H1 (cell line): ENCODE results near the gene MUC2. TPM values are rescaled to one million over a fixed set of nuclear protein-coding genes. Genes with fewer than 3 reads are reported as not detected.

Source experiments
- CTCF ChIA-PET: fragments of 300-600 bp; sonication (Branson Sonifier 250); formaldehyde crosslinking; loops from one replicate; lab custom pipeline; 2021; ENCODE audit not compliant: partially characterized antibody; lab: Charles Lee
- POLR2A ChIA-PET: fragments of 300-600 bp; sonication (Branson Sonifier 250); formaldehyde crosslinking; loops from one replicate; lab custom pipeline; 2021; ENCODE audit warnings: inconsistent platforms; ENCODE audit not compliant: partially characterized antibody; lab: Charles Lee
- DNase-seq, 2 experiments: peaks; one replicate each; pipeline versions ENCODE4 v3.0.0 to v3.0.0-alpha.2; 2010 to 2022; ENCODE audit warnings: low spot score in 2 of 2, low read depth in 1 of 2, mixed read lengths in 1 of 2
- FAIRE-seq: peaks from 2 replicates; lab custom pipeline; 2011; peaks lifted over from hg19 to GRCh38; lab: Jason Lieb, UNC
- H2AFZ ChIP-seq: 2 replicates; pipeline ENCODE4 v1.8.1; 2012; ENCODE audit warnings: low read length, inconsistent platforms
- H2AK5ac ChIP-seq: 2 replicates; pipeline ENCODE4 v1.6.1; 2013; ENCODE audit warnings: low read depth, low read length
- H2BK120ac ChIP-seq: replicated peaks from 2 replicates; pipeline ENCODE3; 2013; ENCODE audit warnings: low read depth, low read length, inconsistent platforms
- H2BK12ac ChIP-seq: 2 replicates; pipeline ENCODE4 v1.6.1; 2013; ENCODE audit warnings: low read depth, low read length
- H2BK15ac ChIP-seq: 2 replicates; pipeline ENCODE4 v1.6.1; 2013; ENCODE audit warnings: low read length
- H2BK20ac ChIP-seq: 2 replicates; pipeline ENCODE4 v1.6.1; 2013; ENCODE audit warnings: low read length
- H2BK5ac ChIP-seq: 2 replicates; pipeline ENCODE4 v1.6.1; 2013; ENCODE audit warnings: low read depth, low read length
- H3K14ac ChIP-seq: 2 replicates; pipeline ENCODE4 v1.6.1; 2013; ENCODE audit warnings: inconsistent platforms; ENCODE audit not compliant: insufficient read length
- H3K18ac ChIP-seq: 2 replicates; pipeline ENCODE4 v1.6.1; 2013; ENCODE audit warnings: low read length; ENCODE audit errors: extremely low read depth
- H3K23ac ChIP-seq: 2 replicates; pipeline ENCODE4 v1.6.1; 2013; ENCODE audit warnings: inconsistent platforms; ENCODE audit not compliant: insufficient read length
- H3K23me2 ChIP-seq: 2 replicates; pipeline ENCODE4 v1.6.1; 2013; ENCODE audit warnings: low read depth, low read length
- H3K27ac ChIP-seq: 2 replicates; pipeline ENCODE4 v1.6.1; 2011; ENCODE audit warnings: low read depth, low read length, inconsistent platforms
- H3K27me3 ChIP-seq, 4 experiments: replicated peaks in 1 of 4; 1 replicate in 1 of 4; 2 replicates in 3 of 4; pipeline versions ENCODE4 v1.6.1 to v1.8.1; 2011 to 2013; ENCODE audit warnings: low read length in 3 of 4, mild to moderate bottlenecking in 3 of 4, inconsistent platforms in 2 of 4, mixed read lengths in 2 of 4, moderate library complexity in 1 of 4; ENCODE audit not compliant: control insufficient read depth in 3 of 4, insufficient read depth in 3 of 4; ENCODE audit errors: extremely low read depth in 1 of 4
- H3K36me3 ChIP-seq, 4 experiments: 2 replicates each; pipeline versions ENCODE4 v1.6.1 to v1.8.1; 2011 to 2013; ENCODE audit warnings: mild to moderate bottlenecking in 4 of 4, low read length in 3 of 4, moderate library complexity in 2 of 4, control low read depth in 1 of 4, inconsistent platforms in 1 of 4; ENCODE audit not compliant: insufficient read depth in 4 of 4, control insufficient read depth in 2 of 4
- H3K4ac ChIP-seq: replicated peaks from 2 replicates; pipeline ENCODE3; 2013; ENCODE audit warnings: low read length, low read depth, mixed read lengths, inconsistent platforms; ENCODE audit not compliant: insufficient read length
- H3K4me1 ChIP-seq, 4 experiments: replicated peaks in 1 of 4; 1 replicate in 1 of 4; 2 replicates in 3 of 4; pipeline versions ENCODE4 v1.6.1 to v1.8.1; 2011 to 2013; ENCODE audit warnings: low read length in 3 of 4, inconsistent platforms in 2 of 4, mixed read lengths in 1 of 4; ENCODE audit not compliant: insufficient read depth in 4 of 4, control insufficient read depth in 3 of 4
- H3K4me2 ChIP-seq, 2 experiments: 2 replicates each; pipeline versions ENCODE4 v1.6.1 to v1.8.1; 2011 to 2013; ENCODE audit warnings: low read depth in 2 of 2, low read length in 2 of 2, control low read depth in 1 of 2, inconsistent platforms in 1 of 2, mild to moderate bottlenecking in 1 of 2; ENCODE audit not compliant: insufficient read depth in 1 of 2
- H3K4me3 ChIP-seq, 4 experiments: fragments of 200-600, 300-600 bp in 1 of 4; sonication (generic), shearing (Covaris generic), sonication (Bioruptor Twin) in 1 of 4; 2 replicates each; pipeline versions ENCODE4 v1.5.1 to v1.8.1; 2011 to 2016; ENCODE audit warnings: low read length in 4 of 4, low read depth in 3 of 4, control low read depth in 2 of 4, inconsistent platforms in 2 of 4, mild to moderate bottlenecking in 2 of 4, mixed read lengths in 1 of 4, moderate library complexity in 1 of 4; ENCODE audit not compliant: insufficient read depth in 2 of 4; ENCODE audit errors: extremely low read depth in 1 of 4
- H3K56ac ChIP-seq: replicated peaks from 2 replicates; pipeline ENCODE3; 2013; ENCODE audit warnings: low read depth, mild to moderate bottlenecking, mixed read lengths, low read length, inconsistent platforms; ENCODE audit not compliant: insufficient read length
- H3K79me1 ChIP-seq: 2 replicates; pipeline ENCODE4 v1.6.1; 2013; ENCODE audit warnings: low read depth, low read length, control low read depth
- H3K79me2 ChIP-seq, 2 experiments: 2 replicates each; pipeline versions ENCODE4 v1.6.1 to v1.8.1; 2012 to 2013; ENCODE audit warnings: low read length in 2 of 2, mild to moderate bottlenecking in 2 of 2, inconsistent platforms in 1 of 2; ENCODE audit not compliant: insufficient read depth in 2 of 2, control insufficient read depth in 1 of 2
- H3K9ac ChIP-seq, 4 experiments: replicated peaks in 1 of 4; 1 replicate in 1 of 4; 2 replicates in 3 of 4; pipeline versions ENCODE4 v1.6.1 to v1.8.1; 2011 to 2013; ENCODE audit warnings: low read depth in 3 of 4, low read length in 3 of 4, control low read depth in 2 of 4, mild to moderate bottlenecking in 2 of 4, moderate library complexity in 2 of 4, inconsistent platforms in 1 of 4; ENCODE audit errors: extremely low read depth in 1 of 4
- H3K9me3 ChIP-seq, 2 experiments: 2 replicates each; pipeline versions ENCODE4 v1.6.1 to v1.8.1; 2012 to 2013; ENCODE audit warnings: mild to moderate bottlenecking in 2 of 2, moderate library complexity in 2 of 2, control low read depth in 1 of 2, inconsistent platforms in 1 of 2, low read depth in 1 of 2, low read length in 1 of 2, mixed read lengths in 1 of 2; ENCODE audit not compliant: insufficient read depth in 2 of 2
- H4K20me1 ChIP-seq, 2 experiments: replicated peaks in 1 of 2; 2 replicates each; pipeline versions ENCODE3 to v1.8.1; 2011 to 2013; ENCODE audit warnings: inconsistent platforms in 2 of 2, low read length in 2 of 2, mild to moderate bottlenecking in 1 of 2; ENCODE audit not compliant: insufficient read depth in 2 of 2, control insufficient read depth in 1 of 2
- H4K5ac ChIP-seq: 2 replicates; pipeline ENCODE4 v1.6.1; 2013; ENCODE audit warnings: low read length, low read depth, mixed read lengths, inconsistent platforms; ENCODE audit not compliant: insufficient read length
- H4K8ac ChIP-seq: 2 replicates; pipeline ENCODE4 v1.8.0; 2013; ENCODE audit warnings: mild to moderate bottlenecking, moderate library complexity, low read length, inconsistent platforms; ENCODE audit not compliant: insufficient read depth; ENCODE audit errors: extremely low read depth
- H4K91ac ChIP-seq: replicated peaks from 2 replicates; pipeline ENCODE3; 2013; ENCODE audit warnings: low read length, mixed read lengths, inconsistent platforms; ENCODE audit not compliant: insufficient read length
- BRCA1 ChIP-seq: IDR thresholded peaks from 2 replicates; pipeline ENCODE4 v1.6.1; 2012; ENCODE audit warnings: low read depth, low read length, improper control_type of control experiment
- GABPA ChIP-seq: IDR thresholded peaks from 2 replicates; pipeline ENCODE4 v1.6.1; 2011; ENCODE audit warnings: mild to moderate bottlenecking, low read length, moderate library complexity, borderline replicate concordance; ENCODE audit not compliant: insufficient read depth
- HDAC2 ChIP-seq, 2 experiments: fragments of 300-600 bp in 1 of 2; sonication (generic) in 1 of 2; IDR thresholded peaks; 2 replicates each; pipeline ENCODE4 v1.6.1; 2011 to 2012; ENCODE audit warnings: low read depth in 2 of 2, low read length in 2 of 2, mild to moderate bottlenecking in 2 of 2, moderate library complexity in 2 of 2, borderline replicate concordance in 1 of 2, inconsistent platforms in 1 of 2
- HDAC6 ChIP-seq: IDR thresholded peaks from one replicate; pipeline ENCODE4 v1.7.1; 2012; ENCODE audit warnings: low read depth, mild to moderate bottlenecking, inconsistent platforms, low read length, moderate library complexity
- NRF1 ChIP-seq: IDR thresholded peaks from 2 replicates; pipeline ENCODE4 v1.6.1; 2011; ENCODE audit warnings: mild to moderate bottlenecking, low read depth, low read length, improper control_type of control experiment
- POLR2AphosphoS5 ChIP-seq: IDR thresholded peaks from 2 replicates; pipeline ENCODE4 v1.6.1; 2011; ENCODE audit warnings: low read depth, low read length
- ZNF274 ChIP-seq: IDR thresholded peaks from 2 replicates; pipeline ENCODE4 v1.7.0; 2012; ENCODE audit warnings: low read length, borderline replicate concordance; ENCODE audit errors: extremely low read depth
- WGBS, 2 experiments: shearing (Covaris generic) in 1 of 2; methylation state at CpG; one replicate each; pipeline versions ENCODE4 v1.1.6 to v1.1.7; 2013 to 2015; ENCODE audit warnings: low lambda C conversion rate in 2 of 2, mixed read lengths in 2 of 2, inconsistent platforms in 1 of 2, low coverage in 1 of 2, missing lambda C conversion rate in 1 of 2; ENCODE audit not compliant: insufficient replicate concordance in 2 of 2, insufficient coverage in 1 of 2, insufficient read length in 1 of 2; ENCODE audit errors: extremely low coverage in 1 of 2, missing lambda C conversion rate in 1 of 2; 5-methylcytosine and 5-hydroxymethylcytosine counted together
- polyA plus RNA-seq, 7 experiments: library from polyadenylated mRNA; depleted of rRNA in 3 of 7; stranded (reverse) in 5 of 7; unstranded in 2 of 7; fragments of >200 nt in 5 of 7; fragments of 200-250 nt in 2 of 7; gene quantifications; 1 replicate in 5 of 7; 2 replicates in 1 of 7; 4 replicates in 1 of 7; pipeline versions ENCODE4 v1.2.1 to v1.2.3, GENCODE V29; 2011 to 2013; ENCODE audit warnings: missing spikeins in 2 of 7, mixed read lengths in 2 of 7
- total RNA-seq: library from RNA; stranded (reverse); fragmentation: NEBNext Ultra II Directional; extraction: Animal tissue kit (Norgen Biotek cat#: 25700); gene quantifications from 2 replicates; pipeline ENCODE4 v1.2.1, GENCODE V29; 2021
- TF ChIP-seq, protein P1 (sequence below): IDR thresholded peaks from 2 replicates; pipeline ENCODE4 v1.6.1; 2011; ENCODE audit warnings: low read length, improper control_type of control experiment

Gene MUC2
- total and polyA plus RNA-seq, 2 of the 8 experiments (the other 6 are each of a cell fraction or from before 2014, with no cell fraction given) = not detected

DNA sequence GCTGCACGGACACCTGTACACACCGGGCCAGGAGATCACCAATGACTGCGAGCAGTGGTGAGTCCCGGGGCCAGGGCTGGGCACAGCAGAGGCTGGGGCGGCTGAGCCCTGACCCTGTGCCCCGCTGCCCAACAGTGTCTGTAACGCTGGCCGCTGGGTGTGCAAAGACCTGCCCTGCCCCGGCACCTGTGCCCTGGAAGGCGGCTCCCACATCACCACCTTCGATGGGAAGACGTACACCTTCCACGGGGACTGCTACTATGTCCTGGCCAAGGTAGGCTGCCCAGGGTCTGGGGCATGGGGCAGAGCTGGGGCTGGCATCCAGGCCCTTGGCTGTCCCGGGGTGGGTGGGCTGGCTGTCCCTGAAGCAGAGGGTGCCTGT, 7.7 kb downstream of the MUC2 start:
- Histone ChIP-seq H3K4me2 (no peak overlapping the region), H3K79me2 (no peaks in the 10 kb centered on the region), H2BK120ac (no peak overlapping the region), H3K4me1 (no peaks in the 10 kb centered on the region), H3K18ac (no peak overlapping the region), H4K91ac (no peak overlapping the region), H3K23me2 (no peaks in the 10 kb centered on the region), H2BK15ac (no peak overlapping the region), H2AK5ac (no peak overlapping the region), H3K4ac (no peak overlapping the region), H4K5ac (no peak overlapping the region), H2BK20ac (no peak overlapping the region), H3K56ac (no peak overlapping the region), H2AFZ (no peak overlapping the region), H3K9me3 (peaks cover 0 to under 1% of the 10 kb centered on the region in 2 experiments; a peak in 1 of 4 replicates), H4K8ac (no peak overlapping the region)
- DNase-seq = no peak
- CTCF ChIA-PET = no interaction called here
- 81% methylated on average over 14 of the region's 14 CpGs; no CpG with 5 or more reads in 1 of the 2 experiments for WGBS, 2 experiments
- POLR2A ChIA-PET = no interaction called here
- TF ChIP-seq HDAC6 (no peak), ZNF274 (no peak), HDAC2 (IDR thresholded peaks at IDR 0.05; ENCODE audit: borderline replicate concordance in 1 of 2, low read depth in 2 of 2, low read length in 2 of 2) (no peak), BRCA1 (no peak), GABPA (no peak), NRF1 (no peak), POLR2AphosphoS5 (no peak)
- TF ChIP-seq, protein P1, sequence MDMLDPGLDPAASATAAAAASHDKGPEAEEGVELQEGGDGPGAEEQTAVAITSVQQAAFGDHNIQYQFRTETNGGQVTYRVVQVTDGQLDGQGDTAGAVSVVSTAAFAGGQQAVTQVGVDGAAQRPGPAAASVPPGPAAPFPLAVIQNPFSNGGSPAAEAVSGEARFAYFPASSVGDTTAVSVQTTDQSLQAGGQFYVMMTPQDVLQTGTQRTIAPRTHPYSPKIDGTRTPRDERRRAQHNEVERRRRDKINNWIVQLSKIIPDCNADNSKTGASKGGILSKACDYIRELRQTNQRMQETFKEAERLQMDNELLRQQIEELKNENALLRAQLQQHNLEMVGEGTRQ = no peak
- TF ChIP-seq, all 59 proteins: peak for 0
- no peak overlapping the region for H3K9ac ChIP-seq
- H3K14ac ChIP-seq = no peak overlapping the region
- no peaks in the 10 kb centered on the region for H3K79me1 ChIP-seq
- H3K27ac ChIP-seq = no peak overlapping the region
- no peak for FAIRE-seq
- H3K36me3 ChIP-seq = no peaks in the 10 kb centered on the region
- H2BK5ac ChIP-seq = no peak overlapping the region
- no peak overlapping the region for H2BK12ac ChIP-seq
- no peak overlapping the region for H3K23ac ChIP-seq
- H3K27me3 ChIP-seq = no peaks in the 10 kb centered on the region
- H4K20me1 ChIP-seq = no peaks in the 10 kb centered on the region
- H3K4me3 ChIP-seq = no peak overlapping the region
